WTC11 (cell line): ENCODE measurements around the gene PROX2.

Experiments used
- FOXK1 ChIP-seq: sonication (generic); formaldehyde crosslinking; IDR thresholded peaks from 2 replicates; pipeline ENCODE4 v1.8.0; 2022; ENCODE audit warnings: mild to moderate bottlenecking, moderate library complexity, missing genetic modification reagents
- NFATC4 ChIP-seq: fragments of 250-450 bp; sonication (Bioruptor Pico); IDR thresholded peaks from 2 replicates; pipeline ENCODE4 v1.9.0; 2021; ENCODE audit warnings: mild to moderate bottlenecking
- SP1 ChIP-seq: sonication (generic); formaldehyde crosslinking; conservative IDR thresholded peaks from 2 replicates; pipeline ENCODE4 v1.8.1; 2022; ENCODE audit warnings: missing genetic modification reagents
- ZNF317 ChIP-seq: sonication (generic); formaldehyde crosslinking; IDR thresholded peaks from 2 replicates; pipeline ENCODE4 v1.8.1; 2023; ENCODE audit warnings: low read depth, mild to moderate bottlenecking, moderate library complexity, missing genetic modification reagents, borderline replicate concordance
- TF ChIP-seq, protein P1 (sequence below): fragments of 200-600 bp; IDR thresholded peaks from 2 replicates; pipeline ENCODE4 v1.8.0; 2022; ENCODE audit warnings: antibody characterized with exemption

DNA sequence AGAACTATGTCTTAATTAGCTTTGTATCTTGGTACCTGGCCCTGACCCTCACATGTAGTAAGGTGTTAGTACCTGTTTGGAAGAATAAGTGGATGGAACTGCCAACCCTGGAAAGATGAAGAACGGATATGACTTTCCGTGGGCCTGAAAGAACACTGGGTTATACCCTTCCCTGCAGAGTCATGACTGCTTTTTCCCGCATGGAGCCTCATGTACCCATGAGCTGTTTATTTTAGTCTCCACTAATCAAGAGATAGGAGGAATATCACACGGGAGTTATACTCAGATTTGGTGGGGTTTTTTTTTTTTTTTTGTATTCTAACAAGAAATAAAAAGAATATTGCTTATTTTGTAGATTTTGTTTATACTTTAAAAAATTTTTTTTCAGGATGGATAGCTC, 21.7 kb upstream of the PROX2 start:
- no peak for TF ChIP-seq SP1
- TF ChIP-seq FOXK1 (CRISPR knock-in tag): no peak
- no peak for TF ChIP-seq NFATC4
- TF ChIP-seq, protein P1, sequence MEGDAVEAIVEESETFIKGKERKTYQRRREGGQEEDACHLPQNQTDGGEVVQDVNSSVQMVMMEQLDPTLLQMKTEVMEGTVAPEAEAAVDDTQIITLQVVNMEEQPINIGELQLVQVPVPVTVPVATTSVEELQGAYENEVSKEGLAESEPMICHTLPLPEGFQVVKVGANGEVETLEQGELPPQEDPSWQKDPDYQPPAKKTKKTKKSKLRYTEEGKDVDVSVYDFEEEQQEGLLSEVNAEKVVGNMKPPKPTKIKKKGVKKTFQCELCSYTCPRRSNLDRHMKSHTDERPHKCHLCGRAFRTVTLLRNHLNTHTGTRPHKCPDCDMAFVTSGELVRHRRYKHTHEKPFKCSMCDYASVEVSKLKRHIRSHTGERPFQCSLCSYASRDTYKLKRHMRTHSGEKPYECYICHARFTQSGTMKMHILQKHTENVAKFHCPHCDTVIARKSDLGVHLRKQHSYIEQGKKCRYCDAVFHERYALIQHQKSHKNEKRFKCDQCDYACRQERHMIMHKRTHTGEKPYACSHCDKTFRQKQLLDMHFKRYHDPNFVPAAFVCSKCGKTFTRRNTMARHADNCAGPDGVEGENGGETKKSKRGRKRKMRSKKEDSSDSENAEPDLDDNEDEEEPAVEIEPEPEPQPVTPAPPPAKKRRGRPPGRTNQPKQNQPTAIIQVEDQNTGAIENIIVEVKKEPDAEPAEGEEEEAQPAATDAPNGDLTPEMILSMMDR: no peak
- no peak for TF ChIP-seq ZNF317 (CRISPR knock-in tag)
